ENCODE results near the gene SPPL2B. TPM values are rescaled to one million over a fixed set of nuclear protein-coding genes. Genes with fewer than 3 reads are reported as not detected.

Gene SPPL2B
- total RNA-seq, 1 donor from 2014 or later: 142 TPM

DNA sequence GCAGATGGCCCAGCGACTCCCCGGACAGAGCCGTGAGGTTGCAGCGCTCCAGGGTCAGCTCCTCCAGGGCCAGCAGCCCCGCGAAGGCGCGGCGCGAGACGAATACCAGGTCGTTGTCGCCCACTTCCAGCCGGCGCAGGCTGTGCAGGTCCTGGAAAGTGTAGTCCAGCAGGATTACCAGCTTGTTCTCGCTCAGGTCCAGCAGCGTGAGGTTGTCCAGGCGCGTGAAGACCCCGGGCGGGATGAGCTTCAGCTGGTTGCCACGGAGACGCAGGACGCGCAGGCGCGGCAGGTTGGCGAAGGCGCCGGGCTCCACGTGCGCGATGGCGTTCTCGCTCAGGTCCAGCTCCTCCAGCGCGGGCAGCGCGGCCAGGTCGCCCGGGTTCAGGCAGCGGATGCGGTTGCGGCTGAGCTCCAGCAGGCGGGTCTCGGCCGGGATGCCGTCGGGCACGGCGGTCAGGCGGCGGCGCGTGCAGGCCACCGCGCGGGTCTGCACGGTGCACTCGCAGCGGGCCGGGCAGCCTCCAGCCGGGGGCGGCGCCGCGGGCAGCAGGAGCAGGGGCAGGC, 37.2 kb upstream of the SPPL2B start:
- TF ChIP-seq, protein P1, sequence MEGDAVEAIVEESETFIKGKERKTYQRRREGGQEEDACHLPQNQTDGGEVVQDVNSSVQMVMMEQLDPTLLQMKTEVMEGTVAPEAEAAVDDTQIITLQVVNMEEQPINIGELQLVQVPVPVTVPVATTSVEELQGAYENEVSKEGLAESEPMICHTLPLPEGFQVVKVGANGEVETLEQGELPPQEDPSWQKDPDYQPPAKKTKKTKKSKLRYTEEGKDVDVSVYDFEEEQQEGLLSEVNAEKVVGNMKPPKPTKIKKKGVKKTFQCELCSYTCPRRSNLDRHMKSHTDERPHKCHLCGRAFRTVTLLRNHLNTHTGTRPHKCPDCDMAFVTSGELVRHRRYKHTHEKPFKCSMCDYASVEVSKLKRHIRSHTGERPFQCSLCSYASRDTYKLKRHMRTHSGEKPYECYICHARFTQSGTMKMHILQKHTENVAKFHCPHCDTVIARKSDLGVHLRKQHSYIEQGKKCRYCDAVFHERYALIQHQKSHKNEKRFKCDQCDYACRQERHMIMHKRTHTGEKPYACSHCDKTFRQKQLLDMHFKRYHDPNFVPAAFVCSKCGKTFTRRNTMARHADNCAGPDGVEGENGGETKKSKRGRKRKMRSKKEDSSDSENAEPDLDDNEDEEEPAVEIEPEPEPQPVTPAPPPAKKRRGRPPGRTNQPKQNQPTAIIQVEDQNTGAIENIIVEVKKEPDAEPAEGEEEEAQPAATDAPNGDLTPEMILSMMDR (IDR thresholded peaks at IDR 0.05): no peak
- Mint-ChIP-seq H3K36me3 (ENCODE audit: low read depth) (peaks cover 17% of the 10 kb centered on the region), H3K4me1 (peaks cover 67% of the 10 kb centered on the region), H3K9me3 (no peaks in the 10 kb centered on the region), H3K27ac (peak overlapping the region; percentile 50), H3K27me3 (no peaks in the 10 kb centered on the region), H3K4me3 (peak overlapping the region; percentile 80)
- ChIA-PET CTCF (interaction anchor here (0.9 to 1.1 kb wide), 2 partner anchors 17 to 24 kb away, joined by 3 read pairs; no protein-coding TSS in a partner anchor), POLR2A (interaction anchor here (0.6 to 2.3 kb wide), 11 partner anchors 11 to 122 kb away, joined by 3 to 18 read pairs (median 3); no protein-coding TSS in a partner anchor)
- intact Hi-C loops (cut with micrococcal nuclease): no loop called here
- no peak for DNase-seq
- ATAC-seq (ENCODE audit: low read depth): no peak

DNA sequence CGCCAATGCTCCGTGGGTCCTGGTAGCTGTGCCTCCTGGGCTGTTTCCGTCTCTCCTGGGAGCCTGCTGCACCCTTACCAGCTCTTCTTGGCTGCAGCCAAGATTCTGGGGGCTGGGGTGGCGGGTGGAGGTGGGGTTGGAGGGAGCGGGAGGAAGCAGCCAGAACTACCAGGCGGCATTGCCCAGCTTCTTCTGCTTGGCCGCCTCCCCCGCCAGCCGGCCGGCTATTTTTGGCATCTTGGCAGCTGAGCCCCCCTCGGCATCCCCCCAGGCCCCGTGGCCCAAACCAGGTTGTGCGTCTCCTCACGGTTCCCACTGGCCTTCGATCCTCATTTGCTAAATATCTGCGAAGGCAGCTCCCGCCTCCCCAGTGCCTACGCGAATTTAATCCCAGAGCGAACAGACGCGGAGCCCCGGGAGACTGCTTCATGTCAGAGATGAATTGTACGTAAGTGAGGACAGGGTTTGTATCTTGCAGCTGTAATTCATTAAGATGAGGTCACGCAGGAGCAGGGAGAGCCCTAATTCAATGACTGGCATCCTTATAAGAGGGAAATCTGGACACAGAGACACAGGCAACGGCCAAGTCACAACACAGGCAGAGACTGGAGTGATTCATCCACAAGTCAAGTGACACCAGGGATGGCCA, 33.7 kb upstream of the SPPL2B start:
- ChIA-PET CTCF (interaction anchor here (0.7 to 1.1 kb wide), 2 partner anchors 11 to 21 kb away, joined by 3 read pairs; no protein-coding TSS in a partner anchor), POLR2A (interaction anchor here (0.6 to 2.2 kb wide), 13 partner anchors 8 to 181 kb away, joined by 3 to 10 read pairs (median 4); partner anchors contain the start of genes GADD45B, LSM7 and PEAK3)
- DNase-seq: no peak
- Mint-ChIP-seq H3K9me3 (no peaks in the 10 kb centered on the region), H3K4me1 (peaks cover 50% of the 10 kb centered on the region), H3K27ac (peak overlapping the region; percentile 50), H3K27me3 (no peaks in the 10 kb centered on the region), H3K4me3 (peak overlapping the region; percentile 46), H3K36me3 (ENCODE audit: low read depth) (peaks cover 17% of the 10 kb centered on the region)
- no peak for ATAC-seq (ENCODE audit: low read depth)
- TF ChIP-seq, protein P1 (IDR thresholded peaks at IDR 0.05): no peak
- intact Hi-C loops (cut with micrococcal nuclease): no loop called here

DNA sequence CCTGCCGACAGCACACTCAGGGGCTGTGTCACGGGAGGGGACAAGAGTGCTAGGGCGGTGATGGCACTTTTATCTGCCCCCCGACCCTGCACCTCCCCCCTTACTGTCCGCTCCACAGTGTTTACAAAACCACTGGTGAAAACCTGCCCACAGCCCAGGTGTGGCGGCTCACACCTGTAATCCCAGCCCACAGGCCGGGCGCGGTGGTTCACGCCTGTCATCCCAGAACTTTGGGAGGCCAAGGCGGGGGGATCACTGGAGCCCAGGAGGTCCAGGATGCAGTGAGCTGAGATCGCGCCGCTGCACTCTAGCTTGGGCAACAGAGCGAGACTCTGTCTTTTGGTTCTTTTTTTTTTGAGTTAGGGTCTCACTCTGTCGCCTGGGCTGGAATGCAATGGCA, 32.3 kb upstream of the SPPL2B start:
- ATAC-seq (ENCODE audit: low read depth): no peak
- no peaks in the 10 kb centered on the region for H3K9me3 Mint-ChIP-seq
- TF ChIP-seq, protein P1 (IDR thresholded peaks at IDR 0.05): no peak
- peaks cover 54% of the 10 kb centered on the region for H3K4me1 Mint-ChIP-seq
- no peak overlapping the region for H3K27ac Mint-ChIP-seq
- H3K27me3 Mint-ChIP-seq: no peaks in the 10 kb centered on the region
- intact Hi-C loops (cut with micrococcal nuclease): no loop called here
- ChIA-PET POLR2A (interaction anchor here (0.7 to 2.5 kb wide), 3 partner anchors 20 to 32 kb away, joined by 6 read pairs; partner anchors contain the start of gene LSM7), CTCF (no interaction called here)
- no peak overlapping the region for H3K4me3 Mint-ChIP-seq
- DNase-seq: no peak
- peaks cover 17% of the 10 kb centered on the region for H3K36me3 Mint-ChIP-seq (ENCODE audit: low read depth)

DNA sequence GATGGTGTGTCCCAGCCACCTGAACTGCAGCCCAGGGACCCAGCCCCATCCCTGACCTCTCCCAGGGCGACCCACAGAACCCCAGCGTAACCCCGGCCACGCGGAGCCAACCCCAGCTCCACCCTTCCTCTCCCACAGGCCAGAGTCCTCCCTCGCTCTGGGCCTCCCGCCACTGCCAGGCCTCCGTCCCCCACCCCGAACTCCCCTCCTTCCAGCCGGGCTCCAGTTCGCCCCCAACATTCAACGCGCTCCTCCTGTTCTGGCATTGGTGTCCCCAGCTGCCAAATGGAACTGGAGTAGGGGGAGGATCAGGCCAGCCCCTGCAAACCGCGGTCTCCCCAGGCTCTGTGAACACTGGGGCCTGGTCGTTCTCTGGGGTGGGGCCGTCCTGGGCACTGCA, 28.0 kb upstream of the SPPL2B start:
- TF ChIP-seq, protein P1 (IDR thresholded peaks at IDR 0.05): no peak
- Mint-ChIP-seq H3K36me3 (ENCODE audit: low read depth) (peaks cover 2% of the 10 kb centered on the region), H3K9me3 (no peaks in the 10 kb centered on the region), H3K4me1 (peaks cover 55% of the 10 kb centered on the region), H3K27ac (peak overlapping the region; percentile 56), H3K4me3 (no peak overlapping the region), H3K27me3 (no peaks in the 10 kb centered on the region)
- ChIA-PET POLR2A (interaction anchor here (0.5 to 0.6 kb wide), 3 partner anchors 11 to 269 kb away, joined by 3 to 5 read pairs (median 3); no protein-coding TSS in a partner anchor), CTCF (no interaction called here)
- intact Hi-C loops (cut with micrococcal nuclease): no loop called here
- no peak for ATAC-seq (ENCODE audit: low read depth)
- DNase-seq: no peak
